SK-N-SH (cell line): ENCODE data around the gene SSNA1. TPM values are rescaled to one million over a fixed set of nuclear protein-coding genes. Genes with fewer than 3 reads are reported as not detected.

Experiments
- CTCF ChIA-PET: fragments of 300-600, 350-600 bp; formaldehyde crosslinking; extraction: SDS; loops from one replicate; lab custom pipeline; 2021; lab: Yijun Ruan, JAX
- POLR2A ChIA-PET: fragments of 350-600 bp; sonication (Branson Sonifier 250); formaldehyde crosslinking; extraction: SDS; loops from one replicate; lab custom pipeline; 2020; ENCODE audit warnings: antibody characterized with exemption, inconsistent platforms; lab: Yijun Ruan, JAX
- DNase-seq: peaks from one replicate; pipeline ENCODE4 v3.0.0; 2012
- H2AFZ ChIP-seq: fragments of 200-600 bp; sonication (generic); 2 replicates; pipeline ENCODE4 v1.8.1; 2016; ENCODE audit warnings: antibody characterized with exemption, mild to moderate bottlenecking, low read depth
- H3F3A ChIP-seq: fragments of 200-600 bp; sonication (generic); replicated peaks from 2 replicates; pipeline ENCODE3; 2016; ENCODE audit warnings: antibody characterized with exemption, mild to moderate bottlenecking; ENCODE audit not compliant: insufficient read depth
- H3K27ac ChIP-seq, 2 experiments: fragments of 200-500 bp in 1 of 2; fragments of 200-600 bp in 1 of 2; sonication (Bioruptor generic) in 1 of 2; sonication (generic), shearing (Covaris generic) in 1 of 2; 2 replicates each; pipeline versions ENCODE4 v1.5.1 to v1.6.1; 2014 to 2016; ENCODE audit warnings: low read depth in 2 of 2, inconsistent platforms in 1 of 2, low read length in 1 of 2, mild to moderate bottlenecking in 1 of 2, mixed read lengths in 1 of 2
- H3K27me3 ChIP-seq: fragments of 200-600 bp; sonication (generic), shearing (Covaris generic); 2 replicates; pipeline ENCODE4 v1.6.1; 2016; ENCODE audit warnings: mixed run types; ENCODE audit not compliant: insufficient read depth
- H3K36me3 ChIP-seq, 2 experiments: fragments of 200-500 bp in 1 of 2; fragments of 200-600 bp in 1 of 2; sonication (Bioruptor generic) in 1 of 2; sonication (generic) in 1 of 2; replicated peaks in 1 of 2; 2 replicates each; pipeline versions ENCODE3 to v1.5.1; 2014 to 2016; ENCODE audit warnings: low read length in 1 of 2, mild to moderate bottlenecking in 1 of 2; ENCODE audit not compliant: insufficient read depth in 2 of 2, control insufficient read depth in 1 of 2
- H3K4me1 ChIP-seq, 2 experiments: fragments of 200-500 bp in 1 of 2; fragments of 200-600 bp in 1 of 2; sonication (Bioruptor generic) in 1 of 2; sonication (generic), shearing (Covaris generic) in 1 of 2; 2 replicates each; pipeline versions ENCODE4 v1.5.1 to v1.6.1; 2014 to 2016; ENCODE audit warnings: low read depth in 1 of 2, low read length in 1 of 2, mixed run types in 1 of 2; ENCODE audit not compliant: insufficient read depth in 2 of 2, control insufficient read depth in 1 of 2
- H3K4me2 ChIP-seq: fragments of 200-600 bp; sonication (generic), shearing (Covaris generic); 2 replicates; pipeline ENCODE4 v1.6.1; 2017; ENCODE audit warnings: mixed run types
- H3K4me3 ChIP-seq, 2 experiments: fragments of 200-500 bp in 1 of 2; fragments of 200-600 bp in 1 of 2; sonication (Bioruptor generic) in 1 of 2; sonication (generic), shearing (Covaris generic) in 1 of 2; 2 replicates each; pipeline versions ENCODE4 v1.5.1 to v1.8.1; 2014 to 2016; ENCODE audit warnings: low read depth in 2 of 2, inconsistent platforms in 1 of 2, low read length in 1 of 2, mild to moderate bottlenecking in 1 of 2, mixed read lengths in 1 of 2, moderate library complexity in 1 of 2
- H3K79me2 ChIP-seq: fragments of 200-600 bp; sonication (generic); 2 replicates; pipeline ENCODE4 v1.8.1; 2017; ENCODE audit warnings: mild to moderate bottlenecking; ENCODE audit not compliant: insufficient read depth
- H3K9ac ChIP-seq: fragments of 200-600 bp; sonication (generic); 2 replicates; pipeline ENCODE4 v1.6.1; 2017; ENCODE audit warnings: mixed run types
- H3K9me2 ChIP-seq: fragments of 200-600 bp; sonication (generic); 2 replicates; pipeline ENCODE4 v1.6.1; 2017; ENCODE audit warnings: mixed run types
- H3K9me3 ChIP-seq: fragments of 200-600 bp; sonication (generic); 2 replicates; pipeline ENCODE4 v1.6.1; 2017; ENCODE audit warnings: mixed run types, mild to moderate bottlenecking, moderate library complexity
- H4K20me1 ChIP-seq: fragments of 200-600 bp; sonication (generic); 2 replicates; pipeline ENCODE4 v1.6.1; 2017; ENCODE audit warnings: mild to moderate bottlenecking, mixed run types; ENCODE audit not compliant: insufficient read depth
- FOSL2 ChIP-seq: IDR thresholded peaks from 2 replicates; pipeline ENCODE4 v1.4.0; 2012; ENCODE audit warnings: low read depth, mild to moderate bottlenecking, moderate library complexity, borderline replicate concordance
- GABPA ChIP-seq: IDR thresholded peaks from 2 replicates; pipeline ENCODE4 v1.4.0; 2012; ENCODE audit warnings: low read depth, mild to moderate bottlenecking
- IRF3 ChIP-seq: fragments of 150-350 bp; IDR thresholded peaks from 2 replicates; pipeline ENCODE4 v1.6.1; 2016; ENCODE audit warnings: mild to moderate bottlenecking, low read depth, low read length
- JUND ChIP-seq: IDR thresholded peaks from 2 replicates; pipeline ENCODE4 v1.4.0; 2012
- MAX ChIP-seq: IDR thresholded peaks from 2 replicates; pipeline ENCODE4 v1.4.0; 2012; ENCODE audit warnings: low read depth
- MEF2A ChIP-seq: IDR thresholded peaks from 2 replicates; pipeline ENCODE4 v1.4.0; 2012; ENCODE audit warnings: low read depth, borderline replicate concordance
- MXI1 ChIP-seq: IDR thresholded peaks from 2 replicates; pipeline ENCODE4 v1.6.1; 2012; ENCODE audit warnings: mild to moderate bottlenecking, low read depth, low read length, improper control_type of control experiment
- NFIC ChIP-seq: IDR thresholded peaks from 2 replicates; pipeline ENCODE4 v1.4.0; 2012; ENCODE audit warnings: borderline replicate concordance
- RXRA ChIP-seq: IDR thresholded peaks from 2 replicates; pipeline ENCODE4 v1.4.0; 2012; ENCODE audit warnings: low read depth, mild to moderate bottlenecking, borderline replicate concordance
- SMC3 ChIP-seq: IDR thresholded peaks from 2 replicates; pipeline ENCODE4 v1.6.1; 2012; ENCODE audit warnings: low read depth, low read length, improper control_type of control experiment
- TEAD4 ChIP-seq: IDR thresholded peaks from 2 replicates; pipeline ENCODE4 v1.4.0; 2012; ENCODE audit warnings: mild to moderate bottlenecking, borderline replicate concordance; ENCODE audit not compliant: insufficient read depth
- USF2 ChIP-seq: fragments of 150-350 bp; IDR thresholded peaks from 2 replicates; pipeline ENCODE4 v1.6.1; 2017; ENCODE audit warnings: antibody characterized with exemption, low read length, low read depth, borderline replicate concordance
- WGBS: methylation state at CpG from one replicate; pipeline ENCODE4 v1.1.6; 2017; ENCODE audit warnings: low lambda C conversion rate; 5-methylcytosine and 5-hydroxymethylcytosine counted together
- polyA plus RNA-seq, 3 experiments: library from polyadenylated mRNA; depleted of rRNA; stranded (reverse); fragments of >200 nt; gene quantifications; 2 replicates each; pipeline ENCODE4 v1.2.3, GENCODE V29; 2012
- TF ChIP-seq, protein P1 (sequence below): IDR thresholded peaks from 2 replicates; pipeline ENCODE4; 2012

SSNA1 gene
- polyA plus RNA-seq, 1 of the 3 experiments (the other 2 are of a cell fraction): 124 TPM

DNA sequence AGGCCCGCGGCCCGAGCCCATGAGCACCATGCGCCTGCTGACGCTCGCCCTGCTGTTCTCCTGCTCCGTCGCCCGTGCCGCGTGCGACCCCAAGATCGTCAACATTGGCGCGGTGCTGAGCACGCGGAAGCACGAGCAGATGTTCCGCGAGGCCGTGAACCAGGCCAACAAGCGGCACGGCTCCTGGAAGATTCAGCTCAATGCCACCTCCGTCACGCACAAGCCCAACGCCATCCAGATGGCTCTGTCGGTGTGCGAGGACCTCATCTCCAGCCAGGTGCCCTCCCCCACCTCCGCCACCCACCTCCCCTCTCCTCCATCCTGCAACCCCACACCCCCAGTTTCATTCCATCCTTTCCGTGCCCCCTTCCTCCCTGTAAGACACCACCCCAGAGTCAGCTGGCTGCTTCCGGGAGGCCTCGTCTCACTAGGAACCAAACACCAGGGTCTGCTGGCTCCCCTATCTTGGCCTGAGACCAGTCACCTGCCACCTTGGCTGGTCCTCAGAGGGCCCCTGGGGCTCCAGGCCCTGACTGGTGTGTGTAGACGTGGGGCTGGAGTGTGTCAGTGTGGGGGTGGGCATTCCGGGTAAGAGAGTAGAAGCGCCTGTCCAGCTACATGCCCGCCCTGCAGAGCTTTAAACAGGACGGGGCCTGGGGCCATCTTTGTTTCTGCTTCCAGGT, 48.9 kb upstream of the SSNA1 start:
- H3K4me1 ChIP-seq: peaks cover 0 to 8% of the 10 kb centered on the region in 2 experiments; a peak in 1 of 4 replicates
- H3K9me3 ChIP-seq: no peaks in the 10 kb centered on the region
- no peaks in the 10 kb centered on the region for H4K20me1 ChIP-seq
- no peak for DNase-seq
- H3K4me2 ChIP-seq: no peak overlapping the region
- no peaks in the 10 kb centered on the region for H3F3A ChIP-seq
- H2AFZ ChIP-seq: no peak overlapping the region
- ChIA-PET CTCF (interaction anchor here (1.1 to 3.1 kb wide), 3 partner anchors 10 to 97 kb away, joined by 3 to 14 read pairs (median 10); partner anchors contain the start of gene TMEM210), POLR2A (interaction anchor here (0.8 to 3.0 kb wide), 6 partner anchors 9 to 54 kb away, joined by 3 to 32 read pairs (median 4); partner anchors contain the start of gene TMEM210)
- no peaks in the 10 kb centered on the region for H3K79me2 ChIP-seq
- H3K9ac ChIP-seq: no peak overlapping the region
- WGBS: 75% methylated on average over 19 of the region's 37 CpGs
- H3K27ac ChIP-seq: no peak overlapping the region
- peaks cover 14% of the 10 kb centered on the region for H3K27me3 ChIP-seq
- H3K36me3 ChIP-seq: no peaks in the 10 kb centered on the region
- no peaks in the 10 kb centered on the region for H3K9me2 ChIP-seq
- H3K4me3 ChIP-seq: peak overlapping the region in 1 of 2 experiments; percentile 35; a peak in 1 of 4 replicates
- no peak for TF ChIP-seq USF2
- TF ChIP-seq MXI1: no peak
- TF ChIP-seq MAX: no peak
- no peak for TF ChIP-seq TEAD4
- no peak for TF ChIP-seq IRF3
- no peak for TF ChIP-seq RXRA
- no peak for TF ChIP-seq MEF2A
- TF ChIP-seq, protein P1, sequence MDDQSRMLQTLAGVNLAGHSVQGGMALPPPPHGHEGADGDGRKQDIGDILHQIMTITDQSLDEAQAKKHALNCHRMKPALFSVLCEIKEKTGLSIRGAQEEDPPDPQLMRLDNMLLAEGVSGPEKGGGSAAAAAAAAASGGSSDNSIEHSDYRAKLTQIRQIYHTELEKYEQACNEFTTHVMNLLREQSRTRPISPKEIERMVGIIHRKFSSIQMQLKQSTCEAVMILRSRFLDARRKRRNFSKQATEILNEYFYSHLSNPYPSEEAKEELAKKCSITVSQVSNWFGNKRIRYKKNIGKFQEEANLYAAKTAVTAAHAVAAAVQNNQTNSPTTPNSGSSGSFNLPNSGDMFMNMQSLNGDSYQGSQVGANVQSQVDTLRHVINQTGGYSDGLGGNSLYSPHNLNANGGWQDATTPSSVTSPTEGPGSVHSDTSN: no peak
- TF ChIP-seq NFIC: no peak
- TF ChIP-seq GABPA: no peak
- no peak for TF ChIP-seq SMC3
- no peak for TF ChIP-seq FOSL2
- TF ChIP-seq JUND: no peak
